Effector CD8-positive, alpha-beta T cell (primary cell): ENCODE measurements around the gene GPN2.
A peak's percentile ranks its signal among the peaks of the same experiment; 100 is the strongest.
"Not testable (repeated sequence)": the region's sequence is repeated elsewhere in the genome, so short reads cannot be mapped to it uniquely, and the experiment has no call there.

ENCODE experiments used
- DNase-seq: peaks from one replicate; lab custom pipeline; 2025; lab: John Stamatoyannopoulos, UW

The GPN2 gene

GRCh38 chr1:26857473-26858060 is 32.5 kb downstream of the GPN2 start:
- DNase-seq = no peak

GRCh38 chr1:26856604-26857469 is 33.2 kb downstream of the GPN2 start:
- no peak for DNase-seq

GRCh38 chr1:26856181-26856580 is 33.9 kb downstream of the GPN2 start:
- DNase-seq = no peak

GRCh38 chr1:26855636-26856035 is 34.4 kb downstream of the GPN2 start:
- no peak for DNase-seq

- no peak for DNase-seq
Observed at GRCh38 chr1:26854906-26855305, 35.2 kb downstream of the GPN2 start.

- no peak for DNase-seq
Observed at GRCh38 chr1:26853600-26853999, 36.5 kb downstream of the GPN2 start.

- DNase-seq = peak; percentile 74
Observed at GRCh38 chr1:26853156-26853555, 36.9 kb downstream of the GPN2 start.

- no peak for DNase-seq
Observed at GRCh38 chr1:26852701-26853100, 37.4 kb downstream of the GPN2 start.

- DNase-seq = no peak
Observed at GRCh38 chr1:26851106-26851684, 38.9 kb downstream of the GPN2 start.

- no peak for DNase-seq
Observed at GRCh38 chr1:26848941-26849774, 40.9 kb downstream of the GPN2 start.

- no peak for DNase-seq
Observed at GRCh38 chr1:26848499-26848898, 41.6 kb downstream of the GPN2 start.

- DNase-seq = not testable (repeated sequence)
Observed at GRCh38 chr1:26847826-26848225, 42.3 kb downstream of the GPN2 start.

- no peak for DNase-seq
Observed at GRCh38 chr1:26844424-26845196, 45.5 kb downstream of the GPN2 start.

GRCh38 chr1:26839779-26840178 is 50.3 kb downstream of the GPN2 start:
- no peak for DNase-seq

GRCh38 chr1:26839339-26839722 is 50.8 kb downstream of the GPN2 start:
- DNase-seq = no peak

- DNase-seq = no peak
Observed at GRCh38 chr1:26838474-26839338, 51.4 kb downstream of the GPN2 start.

GRCh38 chr1:26837665-26838064 is 52.4 kb downstream of the GPN2 start:
- not testable (repeated sequence) for DNase-seq

GRCh38 chr1:26833432-26834405 is 56.4 kb downstream of the GPN2 start:
- peak; percentile 79 for DNase-seq

GRCh38 chr1:26832249-26832960 is 57.7 kb downstream of the GPN2 start:
- DNase-seq = no peak
